ENCODE data around the gene GRID1.
"Not testable (repeated sequence)": the region's sequence is repeated elsewhere in the genome, so short reads cannot be mapped to it uniquely, and the experiment has no call there.

GRID1 gene

DNA sequence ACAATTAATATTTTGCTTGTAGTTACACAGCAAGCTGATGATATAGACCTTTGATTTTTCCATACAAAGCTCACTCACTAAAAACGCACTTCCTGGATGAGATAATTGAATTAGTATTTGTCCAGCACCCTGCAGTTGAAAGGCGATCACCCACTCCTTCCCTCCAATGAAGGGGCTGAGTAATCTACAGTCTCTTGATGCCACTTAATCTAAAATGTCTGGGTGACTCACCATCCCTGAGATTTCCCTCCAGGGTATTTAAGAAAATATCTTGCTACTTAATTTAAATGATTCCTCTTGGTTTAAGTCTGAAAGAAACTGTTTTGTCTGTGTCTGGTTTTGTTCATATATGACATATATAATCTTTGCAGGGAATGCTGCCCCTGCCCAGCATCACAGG lies 515.3 kb downstream of the GRID1 start:
- TF ChIP-seq, protein P1, sequence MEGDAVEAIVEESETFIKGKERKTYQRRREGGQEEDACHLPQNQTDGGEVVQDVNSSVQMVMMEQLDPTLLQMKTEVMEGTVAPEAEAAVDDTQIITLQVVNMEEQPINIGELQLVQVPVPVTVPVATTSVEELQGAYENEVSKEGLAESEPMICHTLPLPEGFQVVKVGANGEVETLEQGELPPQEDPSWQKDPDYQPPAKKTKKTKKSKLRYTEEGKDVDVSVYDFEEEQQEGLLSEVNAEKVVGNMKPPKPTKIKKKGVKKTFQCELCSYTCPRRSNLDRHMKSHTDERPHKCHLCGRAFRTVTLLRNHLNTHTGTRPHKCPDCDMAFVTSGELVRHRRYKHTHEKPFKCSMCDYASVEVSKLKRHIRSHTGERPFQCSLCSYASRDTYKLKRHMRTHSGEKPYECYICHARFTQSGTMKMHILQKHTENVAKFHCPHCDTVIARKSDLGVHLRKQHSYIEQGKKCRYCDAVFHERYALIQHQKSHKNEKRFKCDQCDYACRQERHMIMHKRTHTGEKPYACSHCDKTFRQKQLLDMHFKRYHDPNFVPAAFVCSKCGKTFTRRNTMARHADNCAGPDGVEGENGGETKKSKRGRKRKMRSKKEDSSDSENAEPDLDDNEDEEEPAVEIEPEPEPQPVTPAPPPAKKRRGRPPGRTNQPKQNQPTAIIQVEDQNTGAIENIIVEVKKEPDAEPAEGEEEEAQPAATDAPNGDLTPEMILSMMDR (IDR thresholded peaks at IDR 0.05; ENCODE audit: low read length, missing control alignments), result no peak
- DNase-seq (ENCODE audit: low read depth), result peak; percentile 14
- H3K4me3 ChIP-seq (replicated peaks; ENCODE audit: low read depth, low read length), result no peak overlapping the region

DNA sequence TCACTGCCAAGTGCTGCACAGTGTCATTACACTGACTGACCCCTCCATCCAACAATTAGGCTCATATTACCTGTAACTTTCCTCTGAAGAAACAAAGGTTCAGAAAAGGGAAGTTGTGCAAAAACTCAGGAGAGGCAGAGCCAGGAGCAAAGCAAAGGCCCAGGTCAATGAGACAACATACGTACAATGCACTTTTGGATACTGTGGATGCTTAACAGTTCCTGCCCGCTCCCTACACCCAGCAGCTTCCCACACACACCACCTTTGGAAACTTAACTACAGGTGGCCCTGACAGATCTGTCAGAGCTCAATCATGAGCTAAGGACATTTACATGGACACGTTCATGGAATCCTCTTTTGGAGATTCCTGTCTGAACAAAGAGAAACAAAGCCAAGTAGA lies 515.9 kb downstream of the GRID1 start:
- DNase-seq (ENCODE audit: low read depth), result no peak
- H3K4me3 ChIP-seq (replicated peaks; ENCODE audit: low read depth, low read length), result no peak overlapping the region
- TF ChIP-seq, protein P1 (IDR thresholded peaks at IDR 0.05; ENCODE audit: low read length, missing control alignments), result no peak

DNA sequence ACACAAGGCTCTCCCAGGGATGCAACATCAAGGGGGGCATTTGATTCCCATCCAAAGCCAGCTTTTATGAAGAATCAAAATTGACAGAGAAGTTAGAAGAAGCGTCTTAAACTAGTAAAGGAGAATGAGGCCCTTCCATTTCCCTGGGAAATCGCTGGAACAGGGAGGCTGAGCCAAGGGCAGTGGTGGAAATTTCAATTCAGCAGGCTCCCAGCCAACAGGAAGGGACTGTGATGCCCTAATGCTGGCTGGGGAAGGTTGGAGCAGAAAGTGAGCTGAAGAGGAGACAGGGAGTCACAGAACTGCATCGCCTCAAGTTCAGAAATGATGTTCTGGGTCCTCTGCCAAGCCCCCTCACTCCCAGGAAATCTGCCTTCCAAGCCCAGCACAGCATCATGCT lies 517.3 kb downstream of the GRID1 start:
- DNase-seq (ENCODE audit: low read depth), result no peak
- no peak overlapping the region for H3K4me3 ChIP-seq (replicated peaks; ENCODE audit: low read depth, low read length)
- TF ChIP-seq, protein P1 (IDR thresholded peaks at IDR 0.05; ENCODE audit: low read length, missing control alignments), result no peak

DNA sequence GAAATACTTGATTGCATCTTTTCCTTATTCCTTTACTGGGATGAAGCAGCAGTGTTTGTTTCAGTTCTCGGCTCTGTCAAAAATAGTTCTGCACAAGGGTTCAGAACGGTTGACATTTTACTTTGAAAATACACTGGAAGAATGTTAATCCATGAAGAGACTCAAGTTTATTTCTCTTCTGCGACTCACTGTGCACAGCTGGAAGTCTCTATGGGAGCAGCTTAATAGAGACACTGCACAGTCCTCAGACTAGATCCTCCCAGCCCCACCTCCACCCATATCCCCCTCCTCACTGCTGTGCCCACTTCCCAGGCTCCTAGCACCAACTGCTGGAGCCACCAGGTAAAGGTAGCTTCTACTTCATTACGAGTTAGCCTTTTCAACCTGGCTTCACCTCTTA lies 517.8 kb downstream of the GRID1 start:
- TF ChIP-seq, protein P1 (IDR thresholded peaks at IDR 0.05; ENCODE audit: low read length, missing control alignments), result no peak
- H3K4me3 ChIP-seq (replicated peaks; ENCODE audit: low read depth, low read length), result no peak overlapping the region

DNA sequence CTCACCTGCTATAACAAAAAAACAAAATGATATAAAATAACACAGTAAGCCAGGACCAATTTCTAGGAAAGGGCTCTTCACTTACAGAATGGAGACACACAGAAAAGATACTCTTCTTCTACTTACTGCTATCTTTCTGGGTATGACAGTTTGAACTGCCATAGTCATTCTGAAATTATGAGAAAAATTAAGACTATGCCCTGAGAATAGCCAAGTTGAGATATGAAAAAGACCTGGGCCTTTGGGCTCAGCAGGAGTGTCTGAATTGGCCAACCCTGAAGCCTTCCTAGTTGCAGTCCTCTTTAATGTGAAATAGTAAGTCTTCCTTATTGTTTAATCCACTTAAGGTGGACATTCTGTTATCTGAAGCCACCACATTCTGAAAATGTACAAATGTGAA lies 519.5 kb downstream of the GRID1 start:
- no peak for DNase-seq (ENCODE audit: low read depth)
- TF ChIP-seq, protein P1 (IDR thresholded peaks at IDR 0.05; ENCODE audit: low read length, missing control alignments), result no peak
- no peak overlapping the region for H3K4me3 ChIP-seq (replicated peaks; ENCODE audit: low read depth, low read length)

More for the DNA sequence above, 517.8 kb downstream of the GRID1 start:
- DNase-seq (ENCODE audit: low read depth), result no peak

DNA sequence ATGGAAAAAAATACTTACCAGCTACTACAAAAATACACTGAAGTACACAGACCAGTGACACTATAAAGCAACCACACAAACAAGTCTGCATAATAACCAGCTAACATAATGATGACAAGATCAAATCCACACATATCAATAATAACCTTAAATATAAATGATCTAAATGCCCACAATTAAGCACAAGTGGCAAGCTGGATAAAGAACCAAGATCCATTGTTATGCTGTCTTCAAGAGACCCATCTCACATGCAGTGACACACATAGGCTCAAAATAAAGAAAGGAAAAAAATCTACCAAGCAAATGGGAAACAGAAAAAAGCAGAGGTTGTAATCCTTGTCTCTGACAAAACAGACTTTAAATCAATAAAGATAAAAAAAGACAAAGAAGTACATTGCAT lies 527.9 kb downstream of the GRID1 start:
- not testable (repeated sequence) for DNase-seq (ENCODE audit: low read depth); H3K4me3 ChIP-seq (replicated peaks; ENCODE audit: low read depth, low read length)

DNA sequence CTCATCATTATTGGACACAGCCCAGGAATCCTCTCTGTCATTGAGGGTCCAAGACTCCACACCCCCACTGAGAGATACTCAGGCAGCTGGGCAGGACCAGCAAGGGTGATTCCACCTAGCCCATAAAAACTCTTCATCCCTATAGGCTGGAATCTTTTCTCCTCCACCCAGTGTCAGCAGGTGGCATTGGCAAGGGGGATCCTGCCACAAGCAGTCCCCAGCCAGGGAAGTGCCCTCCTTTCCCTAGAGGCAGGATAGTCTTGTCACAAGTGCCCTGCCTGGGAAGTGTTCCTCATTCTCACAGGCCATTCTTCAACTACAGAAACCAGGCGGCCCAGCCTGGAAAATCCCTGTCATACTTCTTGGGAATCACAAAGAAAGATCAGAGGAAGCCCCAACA lies 533.6 kb downstream of the GRID1 start:
- H3K4me3 ChIP-seq (replicated peaks; ENCODE audit: low read depth, low read length), result no peak overlapping the region
- TF ChIP-seq, protein P1 (IDR thresholded peaks at IDR 0.05; ENCODE audit: low read length, missing control alignments), result no peak
- no peak for DNase-seq (ENCODE audit: low read depth)

DNA sequence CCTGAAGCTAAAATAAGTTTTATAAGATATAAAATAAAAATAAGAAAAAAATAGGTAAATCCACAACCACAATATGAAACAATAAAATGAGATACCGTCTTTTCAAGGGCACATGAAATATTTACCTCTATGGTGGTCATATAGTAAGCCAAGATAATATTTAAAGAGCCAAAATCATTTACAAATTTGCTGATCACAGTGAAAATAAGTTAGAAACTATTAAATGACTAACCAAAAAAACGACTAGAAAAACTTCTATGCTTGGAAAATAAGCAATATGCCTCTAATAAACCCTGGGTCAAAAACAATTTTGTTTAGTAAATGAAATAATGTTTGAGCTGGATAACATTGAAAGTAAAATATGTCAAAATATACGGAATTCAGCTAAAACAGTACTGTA lies 535.2 kb downstream of the GRID1 start:
- TF ChIP-seq, protein P1 (IDR thresholded peaks at IDR 0.05; ENCODE audit: low read length, missing control alignments), result no peak

More for the DNA sequence above, 535.2 kb downstream of the GRID1 start:
- DNase-seq (ENCODE audit: low read depth), result no peak
- no peak overlapping the region for H3K4me3 ChIP-seq (replicated peaks; ENCODE audit: low read depth, low read length)

Data from fibroblast of pulmonary artery (primary cell).